Measurements from ENCODE around the gene ARHGAP25. TPM values are rescaled to one million over a fixed set of nuclear protein-coding genes. Genes with fewer than 3 reads are reported as not detected.

The ARHGAP25 gene, protein sequence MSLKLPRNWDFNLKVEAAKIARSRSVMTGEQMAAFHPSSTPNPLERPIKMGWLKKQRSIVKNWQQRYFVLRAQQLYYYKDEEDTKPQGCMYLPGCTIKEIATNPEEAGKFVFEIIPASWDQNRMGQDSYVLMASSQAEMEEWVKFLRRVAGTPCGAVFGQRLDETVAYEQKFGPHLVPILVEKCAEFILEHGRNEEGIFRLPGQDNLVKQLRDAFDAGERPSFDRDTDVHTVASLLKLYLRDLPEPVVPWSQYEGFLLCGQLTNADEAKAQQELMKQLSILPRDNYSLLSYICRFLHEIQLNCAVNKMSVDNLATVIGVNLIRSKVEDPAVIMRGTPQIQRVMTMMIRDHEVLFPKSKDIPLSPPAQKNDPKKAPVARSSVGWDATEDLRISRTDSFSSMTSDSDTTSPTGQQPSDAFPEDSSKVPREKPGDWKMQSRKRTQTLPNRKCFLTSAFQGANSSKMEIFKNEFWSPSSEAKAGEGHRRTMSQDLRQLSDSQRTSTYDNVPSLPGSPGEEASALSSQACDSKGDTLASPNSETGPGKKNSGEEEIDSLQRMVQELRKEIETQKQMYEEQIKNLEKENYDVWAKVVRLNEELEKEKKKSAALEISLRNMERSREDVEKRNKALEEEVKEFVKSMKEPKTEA
- total RNA-seq = 20.4 and 30.2 TPM in 2 replicates

DNA sequence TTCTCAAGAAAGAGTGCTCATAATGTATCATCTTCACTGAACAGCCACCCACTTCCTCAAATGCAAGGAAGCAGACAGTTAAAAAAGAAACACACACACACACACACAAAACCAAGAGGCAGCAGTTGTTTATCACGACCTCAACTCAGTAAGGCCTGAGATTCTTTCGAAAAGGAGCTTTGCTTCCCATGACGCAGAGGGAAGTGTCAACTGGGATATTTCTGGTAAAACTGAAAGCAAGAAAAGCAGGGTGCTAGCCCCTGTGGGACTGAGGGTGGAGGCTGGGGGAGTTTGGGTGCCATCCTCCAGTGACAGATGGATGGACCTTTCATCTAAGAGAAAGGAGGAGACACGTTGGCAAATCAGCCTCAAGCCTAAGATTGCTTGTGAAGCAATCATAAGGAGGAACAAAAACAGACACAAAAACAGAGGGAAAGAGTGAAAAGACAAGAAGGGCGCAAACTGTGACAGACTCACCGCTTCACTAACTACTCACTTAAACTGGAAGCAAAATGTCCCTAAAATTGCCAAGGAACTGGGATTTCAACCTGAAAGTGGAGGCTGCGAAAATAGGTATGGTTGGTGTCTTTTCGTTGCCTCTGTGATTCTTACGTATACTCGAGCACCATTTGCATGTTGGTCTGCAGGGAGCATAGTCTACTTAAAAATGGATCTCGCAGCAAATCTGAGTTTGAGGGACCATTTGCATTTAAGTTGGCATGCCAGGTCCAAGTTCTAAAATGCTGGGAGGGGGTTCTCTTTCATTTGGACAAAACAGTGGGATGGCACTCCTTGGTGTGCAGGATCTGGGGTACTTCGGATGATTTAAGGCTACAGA, at the start of gene ARHGAP25:
Gene ARHGAP25 (plus strand): TSS at position 124 of the 838 bp plus-strand sequence. CDS start 389 bp downstream, at position 513.

DNA sequence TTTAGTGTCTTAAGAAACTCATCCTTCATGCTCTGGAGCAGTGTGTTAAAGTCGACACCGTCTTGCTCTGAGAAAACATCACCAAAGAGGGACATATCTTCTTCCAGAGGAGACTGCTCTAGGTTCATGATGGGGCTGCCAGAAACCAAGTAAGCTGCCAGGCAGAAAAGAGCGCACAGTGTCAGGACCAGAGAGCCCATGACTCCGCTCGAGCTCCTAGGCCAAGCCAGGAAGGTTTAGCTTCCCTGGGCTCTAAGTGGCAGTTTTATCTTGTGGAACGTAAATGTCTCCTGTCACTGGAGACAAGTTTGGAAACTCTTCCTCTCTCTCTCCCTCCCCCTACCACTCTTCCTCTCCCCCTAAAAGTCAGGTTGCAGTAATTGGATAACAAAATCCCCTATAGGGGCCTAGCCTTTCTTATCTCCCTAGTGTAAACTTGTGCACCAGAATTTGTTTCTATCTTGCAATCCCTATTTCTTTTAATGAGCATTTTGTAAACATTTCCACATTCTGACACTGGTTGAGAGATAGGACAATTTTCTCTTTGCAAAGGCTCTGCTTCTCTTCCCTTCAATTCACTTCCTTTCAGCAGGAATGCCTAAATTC, 136.7 kb downstream of the ARHGAP25 start, which contains the start of gene BMP10:
Gene BMP10 (minus strand): TSS at position 239 of the 606 bp plus-strand sequence. CDS start 39 bp downstream, at position 200.

Other genes starting within 250 kb of the ARHGAP25 start
- gene PROKR1, start 91.2 kb upstream of the ARHGAP25 start, total RNA-seq = not detected in 2 replicates
- gene BMP10, start 136.6 kb downstream of the ARHGAP25 start, total RNA-seq = not detected in 2 replicates
- gene GKN2, start 218.1 kb downstream of the ARHGAP25 start, total RNA-seq = not detected in 2 replicates
- not detected in 2 replicates for gene GKN1, start 239.8 kb downstream of the ARHGAP25 start, total RNA-seq

All from hair follicular keratinocyte (primary cell).